Muscle of arm (tissue), 12 donors: ENCODE measurements around the gene TRMT2A. TPM values are rescaled to one million over a fixed set of nuclear protein-coding genes. Genes with fewer than 3 reads are reported as not detected.

Experiments used
- DNase-seq: peaks from one replicate; pipeline ENCODE4 v3.0.0-alpha.2; 2013
- polyA plus RNA-seq, 12 donors: library from polyadenylated mRNA; unstranded; fragments of 120-200 nt; gene quantifications; one replicate each; pipeline ENCODE4 v1.2.1, GENCODE V29; 2013; ENCODE audit not compliant: insufficient read length in 12 of 12

TRMT2A gene
- polyA plus RNA-seq, 12 donors, result 30.0 to 61.2 (median 40.1) TPM; not detected in 1

DNA sequence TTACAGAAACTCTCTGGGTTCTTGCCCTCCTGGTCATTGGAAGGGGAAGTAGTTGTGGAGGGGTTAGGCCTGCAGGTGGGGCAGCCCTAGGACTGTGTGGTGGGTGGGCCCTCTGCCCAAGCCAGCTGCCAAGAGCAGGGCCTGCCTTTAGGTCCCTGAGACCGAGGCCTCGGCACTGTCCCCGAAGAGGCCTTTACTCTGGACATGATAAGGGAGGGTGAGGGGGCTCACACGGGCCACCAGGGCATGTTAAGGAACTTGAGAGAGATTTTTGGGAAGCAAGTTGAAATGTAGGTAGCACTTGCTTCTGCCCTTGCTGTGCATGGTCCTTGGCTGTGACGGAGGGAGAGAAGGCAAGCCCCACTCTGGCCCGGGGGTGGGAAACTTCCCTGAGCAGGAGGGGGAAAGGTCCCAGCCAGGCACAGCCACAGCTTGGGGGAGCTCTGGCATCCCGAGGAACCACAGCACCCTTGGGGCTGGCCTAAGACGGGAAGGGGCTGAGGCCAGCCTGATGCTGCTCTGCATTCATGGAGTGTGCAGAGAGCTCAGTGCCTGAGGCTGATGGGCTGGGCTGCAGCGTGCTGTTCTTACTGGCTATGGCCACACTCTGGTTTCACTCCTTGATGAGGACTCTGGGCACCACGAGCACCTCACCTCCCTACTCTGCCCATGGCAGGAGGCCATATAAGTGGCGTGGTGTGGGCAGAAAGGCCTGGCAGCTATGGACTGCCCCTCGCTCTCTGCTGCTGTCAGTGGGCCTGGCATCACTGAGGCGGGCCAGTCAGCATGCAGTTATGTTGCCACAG is 8.9 kb downstream of the TRMT2A start:
- DNase-seq, result no peak

DNA sequence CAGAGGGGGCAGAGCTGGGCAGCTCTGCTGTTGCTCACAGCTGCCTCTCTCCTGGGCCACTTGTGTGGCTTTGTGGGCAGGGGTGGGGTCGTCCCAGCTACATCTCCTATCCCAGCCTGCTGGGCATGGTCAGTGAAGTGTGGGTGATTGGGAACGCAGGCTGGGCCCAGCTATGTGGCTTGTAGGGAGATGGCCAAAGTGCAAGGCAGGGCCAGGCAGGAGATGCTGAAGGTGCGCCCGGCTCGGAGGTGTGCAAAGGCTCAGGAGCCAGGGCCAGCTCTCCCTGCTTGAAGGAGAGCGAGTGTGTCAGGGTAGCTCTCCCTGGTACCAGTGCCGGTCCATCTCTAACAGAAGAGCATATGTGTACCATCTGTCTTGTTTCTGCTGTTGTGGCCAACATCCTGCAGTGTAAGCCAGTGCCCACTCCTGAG is 9.5 kb downstream of the TRMT2A start:
- no peak for DNase-seq

DNA sequence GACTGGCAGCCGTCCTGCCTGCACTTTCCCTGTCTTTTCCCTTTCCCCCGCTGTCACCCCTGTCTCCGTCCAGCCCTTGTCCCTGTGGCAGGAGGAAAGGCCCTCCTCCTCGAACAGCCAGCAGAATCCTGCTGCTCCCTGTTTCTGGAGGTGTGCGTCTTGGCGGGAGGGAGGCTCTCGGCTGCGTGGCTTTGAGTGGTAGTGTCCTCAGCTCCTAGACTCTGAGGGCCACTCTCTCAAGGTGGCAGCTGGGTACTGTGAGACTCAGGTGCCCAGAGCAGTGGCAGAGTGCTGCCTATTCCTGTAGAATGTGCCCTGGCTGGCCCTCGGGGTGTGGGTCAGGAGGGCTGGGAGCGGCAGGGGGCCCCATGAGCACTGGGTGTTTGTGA is 10.2 kb downstream of the TRMT2A start:
- no peak for DNase-seq

DNA sequence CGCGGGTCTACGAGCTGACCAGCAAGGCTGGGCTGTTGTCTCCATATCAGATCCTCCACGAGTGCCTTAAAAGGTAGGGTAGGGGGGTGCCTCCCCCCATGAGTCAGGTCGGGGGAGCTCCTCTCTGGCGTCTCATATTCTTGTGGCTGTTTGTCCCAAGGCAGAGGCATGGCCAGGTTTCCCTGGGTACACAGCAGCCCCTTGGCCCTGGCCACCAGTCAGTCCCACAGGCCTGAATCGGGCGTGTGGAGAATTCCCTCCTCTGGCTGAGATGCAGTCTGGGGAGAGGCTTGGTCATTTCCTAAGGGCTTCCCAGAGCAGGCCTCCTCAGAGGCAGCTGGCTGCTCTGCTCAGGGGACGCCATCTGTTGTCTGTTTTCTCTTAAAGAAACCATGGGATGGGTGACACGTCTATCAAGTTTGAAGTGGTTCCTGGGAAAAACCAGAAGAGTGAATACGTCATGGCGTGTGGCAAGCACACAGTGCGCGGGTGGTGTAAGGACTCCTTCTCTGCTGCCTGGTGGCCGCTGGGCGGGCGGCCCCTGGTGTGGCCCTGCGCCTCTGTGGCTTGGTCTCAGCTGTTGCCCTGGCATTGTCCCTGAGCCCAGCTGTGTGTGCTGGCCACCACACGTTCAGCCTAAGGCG is 10.7 kb downstream of the TRMT2A start:
- DNase-seq, result no peak

DNA sequence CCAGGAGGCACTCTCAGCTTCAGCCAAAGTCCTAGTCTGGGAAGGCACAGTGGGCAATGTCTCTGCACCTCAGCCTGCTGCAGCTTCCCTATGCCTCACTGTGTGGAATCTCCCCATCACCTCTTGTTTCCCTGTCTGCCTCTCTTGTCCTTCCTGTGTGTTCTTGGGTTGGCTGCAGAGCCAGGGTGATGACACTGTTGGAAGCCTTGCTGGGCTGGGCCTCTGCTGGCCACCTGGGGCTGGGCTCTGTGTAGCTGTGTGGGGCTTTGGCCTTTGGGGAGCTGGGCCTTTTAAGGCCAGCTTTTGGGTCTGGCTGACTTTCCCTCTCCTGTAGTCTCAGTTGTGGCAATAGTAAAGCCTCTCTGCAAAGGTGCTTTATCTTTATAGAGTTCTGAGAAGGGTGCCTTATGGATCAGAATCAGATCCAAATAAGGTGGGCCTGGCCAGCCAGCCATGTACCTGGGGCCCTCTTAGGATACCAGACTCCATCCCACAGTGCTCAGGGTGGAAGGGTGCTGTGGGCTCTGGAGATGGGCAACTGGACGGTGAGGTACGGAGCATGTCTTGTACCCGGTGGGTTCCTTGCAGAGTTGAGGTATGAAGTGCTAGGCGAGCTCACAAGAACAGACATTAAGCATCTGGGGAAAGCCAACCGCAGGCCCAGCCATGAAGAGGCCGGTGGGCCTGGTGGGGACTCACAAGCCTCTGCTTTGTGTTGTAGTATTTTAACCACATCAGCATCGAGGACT is 11.4 kb downstream of the TRMT2A start:
- no peak for DNase-seq

DNA sequence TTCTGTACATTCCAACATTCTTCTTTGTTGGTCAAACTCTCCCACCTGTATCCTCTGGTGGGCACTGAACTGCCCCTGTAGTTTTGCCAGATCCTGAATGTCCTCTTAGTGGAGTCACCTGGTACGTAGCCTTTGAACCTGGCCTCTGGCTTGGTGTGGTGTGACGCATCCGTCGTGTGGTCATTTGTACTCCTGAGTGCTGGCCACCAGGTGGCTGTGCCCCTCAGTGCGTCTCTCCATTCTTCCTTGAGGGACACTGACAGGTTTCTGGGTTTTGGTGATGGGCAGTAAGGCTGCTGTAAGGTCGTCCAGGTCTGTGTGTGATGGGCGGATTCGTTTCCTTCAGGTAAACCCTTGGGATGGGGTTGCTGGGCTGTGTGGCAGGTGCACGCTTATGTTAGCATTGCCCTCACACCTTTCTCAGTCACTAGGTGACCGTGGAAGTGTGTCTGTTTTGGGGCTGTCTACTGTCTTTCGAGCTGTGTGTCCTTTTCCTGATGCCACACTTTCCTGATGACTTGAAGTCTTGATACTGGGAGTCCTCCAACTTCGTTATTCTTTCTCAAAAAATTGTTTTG is 14.7 kb downstream of the TRMT2A start:
- DNase-seq, result no peak

DNA sequence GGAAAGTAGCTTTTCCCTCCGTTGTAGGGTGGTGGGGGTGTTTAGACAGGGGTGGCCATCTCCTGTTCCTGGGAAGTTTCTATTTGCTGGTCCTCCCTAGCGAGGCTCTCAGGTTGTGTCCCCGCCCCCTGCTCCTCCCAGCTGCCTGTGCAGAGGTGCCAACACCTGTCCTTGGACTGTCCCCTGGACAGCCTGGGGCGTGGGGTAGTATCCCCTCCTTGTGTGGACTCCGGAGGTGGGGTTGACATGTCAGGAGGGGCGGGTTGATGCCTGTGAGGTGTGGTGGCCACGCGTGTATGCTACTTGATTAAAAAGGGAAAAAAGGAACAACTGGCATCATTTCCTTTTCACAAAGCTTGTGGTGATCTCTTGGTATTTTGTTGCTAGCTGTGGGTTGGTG is 15.4 kb downstream of the TRMT2A start:
- no peak for DNase-seq

DNA sequence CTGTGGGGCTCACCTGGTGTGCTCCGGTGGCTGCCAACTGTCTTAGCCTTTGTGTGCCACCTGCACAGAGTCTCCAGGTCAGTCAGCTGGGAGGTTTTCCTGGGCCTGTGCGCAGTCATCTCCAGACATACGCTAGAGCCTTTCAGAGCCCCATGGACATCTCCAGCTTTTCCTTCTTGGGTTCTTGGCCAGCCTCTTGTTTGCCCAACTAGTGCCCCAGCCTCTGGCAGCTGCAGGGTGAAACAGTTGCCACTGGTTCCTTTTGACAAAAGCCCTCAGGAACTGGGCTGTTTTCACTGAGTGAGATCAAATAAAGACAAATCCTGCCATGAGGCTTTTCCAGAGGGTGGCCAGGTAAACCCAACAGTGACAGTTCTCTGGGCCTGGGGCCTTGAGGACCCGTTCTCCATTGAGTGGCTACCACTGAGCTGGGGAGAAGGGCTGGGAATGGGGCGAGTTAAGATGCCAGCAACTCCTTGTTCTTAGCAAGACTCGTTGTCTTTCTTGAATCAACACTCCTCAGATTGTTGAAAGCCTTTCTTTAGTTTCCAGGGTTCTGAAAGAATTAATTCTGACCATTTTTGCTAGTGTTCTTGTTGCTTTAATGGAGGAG is 17.8 kb downstream of the TRMT2A start:
- no peak for DNase-seq

DNA sequence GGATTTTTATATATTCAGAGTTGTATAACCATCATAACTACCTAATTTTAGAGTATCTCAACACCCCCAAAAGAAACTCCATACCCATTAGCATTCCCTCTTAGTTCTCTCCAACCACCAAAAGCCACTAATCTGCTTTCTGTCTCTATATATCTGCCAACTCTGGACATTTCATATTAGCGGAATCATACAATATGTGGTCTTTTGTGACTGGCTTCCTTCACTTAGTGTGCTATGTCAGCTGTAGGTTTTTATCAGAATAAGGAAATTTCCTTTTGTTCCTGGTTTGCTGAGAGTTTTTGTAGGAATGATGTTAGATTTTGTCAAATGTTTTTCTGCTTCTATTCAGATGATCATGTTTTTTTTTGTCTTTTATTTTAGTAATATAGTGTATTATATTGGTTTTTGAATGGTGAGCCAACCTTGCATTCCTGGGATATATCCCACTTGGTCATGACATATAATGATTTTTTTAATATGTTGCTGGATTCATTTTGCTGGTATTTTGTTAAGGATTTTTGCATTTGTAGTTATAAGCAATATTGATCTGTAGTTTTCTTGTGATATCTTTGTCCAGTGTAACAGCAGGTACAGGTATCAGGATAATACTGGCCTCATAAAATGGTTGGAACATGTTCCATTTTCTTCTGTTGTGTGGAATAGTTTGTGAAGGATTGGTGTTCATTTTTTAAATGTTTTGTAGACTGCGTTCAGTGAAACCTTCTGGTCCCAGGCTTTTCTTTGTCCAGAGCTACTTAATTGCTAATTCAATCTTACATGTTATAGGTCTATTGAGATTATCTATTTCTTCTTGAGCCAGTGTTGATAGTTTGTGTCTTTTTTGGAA is 20.2 kb downstream of the TRMT2A start:
- DNase-seq, result no peak

DNA sequence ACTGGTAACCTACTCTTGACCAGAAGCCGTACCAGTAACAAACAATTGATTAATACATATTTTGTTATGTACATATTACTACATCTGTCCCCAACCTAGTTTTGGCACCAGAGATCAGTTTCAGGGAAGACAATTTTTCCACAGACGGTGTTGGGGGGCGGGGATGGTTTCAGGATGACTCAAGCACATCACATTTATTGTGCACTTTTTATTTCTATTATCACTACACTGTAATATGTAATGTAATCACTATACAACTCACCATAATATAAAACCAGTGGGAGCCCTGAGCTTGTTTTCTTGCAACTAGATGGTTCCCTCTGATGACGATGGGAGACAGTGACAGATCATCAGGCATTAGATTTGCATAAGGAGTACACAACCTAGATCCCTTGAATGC is 21.5 kb downstream of the TRMT2A start:
- no peak for DNase-seq

DNA sequence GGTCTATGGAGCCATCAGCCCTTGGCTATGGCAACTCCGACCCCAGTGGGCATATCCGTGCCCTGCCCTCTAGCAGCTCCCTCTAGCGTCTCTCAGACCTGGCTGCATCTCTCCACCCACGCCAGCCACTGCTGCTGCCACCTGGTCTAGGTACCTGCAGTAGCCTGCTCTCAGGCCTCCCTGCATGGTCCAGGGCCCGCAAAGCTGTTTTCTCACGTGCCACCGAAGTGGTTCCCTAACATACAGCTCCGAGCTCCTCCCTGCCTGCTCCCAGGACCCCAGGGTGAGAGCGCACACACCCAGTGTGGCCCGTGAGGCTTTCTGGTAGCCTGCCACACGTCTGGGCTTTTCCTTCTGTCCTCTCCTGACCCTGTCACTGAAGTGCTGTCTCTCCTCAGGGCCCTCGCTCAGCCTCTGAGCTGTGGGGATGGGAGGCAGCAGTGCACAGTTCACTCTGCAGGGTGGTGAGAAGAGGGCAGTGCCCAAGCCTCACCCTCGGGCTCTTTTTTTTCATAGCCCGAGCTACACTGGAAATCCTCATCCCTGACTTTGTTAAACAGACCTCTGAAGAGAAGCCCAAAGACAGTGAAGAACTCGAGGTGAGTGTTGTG is 22.7 kb downstream of the TRMT2A start:
- DNase-seq, result no peak

DNA sequence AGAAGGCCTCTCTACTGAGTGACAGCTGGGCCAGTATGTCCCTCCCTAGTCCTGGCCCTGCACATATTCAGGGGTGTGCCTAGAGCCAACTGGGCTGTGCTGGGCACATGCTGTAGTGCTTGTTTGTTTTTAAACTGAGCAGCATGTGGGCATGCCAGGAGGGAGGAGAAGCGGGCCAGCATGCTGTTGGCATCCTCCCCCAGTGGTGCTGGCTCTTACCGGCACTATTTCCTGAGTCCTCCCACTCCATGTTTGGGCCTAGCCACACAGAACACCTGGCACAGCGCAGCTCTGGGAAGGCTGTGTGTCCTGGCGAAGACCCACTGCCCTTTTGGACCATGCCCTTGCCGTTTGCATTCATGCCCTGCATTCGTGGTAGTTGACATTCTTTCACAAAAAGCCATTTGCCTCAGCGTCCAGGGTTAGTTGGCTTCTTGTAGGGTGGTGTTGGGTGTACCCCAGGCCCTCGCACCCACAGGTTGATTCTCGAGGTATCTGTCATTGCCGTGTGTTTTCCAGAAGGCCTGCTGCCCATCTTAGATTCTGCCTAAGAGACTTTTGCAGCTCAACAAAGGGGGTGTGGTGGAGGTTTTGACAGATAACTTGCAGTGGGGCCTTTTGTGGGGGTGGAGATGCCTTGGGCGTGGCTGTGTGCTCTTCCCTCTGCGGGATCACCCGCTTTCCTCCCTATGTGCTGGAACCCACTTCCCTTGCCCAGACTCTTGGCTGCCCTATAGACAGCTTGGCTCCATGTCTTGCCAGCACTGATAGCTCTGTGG is 23.4 kb downstream of the TRMT2A start:
- DNase-seq, result no peak

DNA sequence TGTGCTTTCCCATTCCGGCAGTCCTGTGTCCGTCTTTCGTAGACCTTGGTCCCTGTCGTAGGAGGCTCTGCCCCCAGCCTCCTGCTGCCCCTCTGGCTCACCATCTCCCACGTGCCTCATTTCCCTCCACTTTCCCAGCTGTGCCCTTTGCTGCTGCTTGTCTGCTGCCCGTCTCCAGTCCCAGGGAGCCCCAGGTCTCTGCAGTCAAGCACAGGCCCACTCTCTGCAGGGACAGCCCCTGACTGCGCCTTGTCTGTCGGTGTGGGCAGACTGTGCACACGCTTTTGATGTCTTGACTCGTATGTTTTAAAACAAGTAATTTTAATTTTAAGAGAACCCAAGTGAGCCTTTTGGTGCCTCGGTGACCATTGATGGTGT is 24.6 kb downstream of the TRMT2A start:
- DNase-seq, result no peak

DNA sequence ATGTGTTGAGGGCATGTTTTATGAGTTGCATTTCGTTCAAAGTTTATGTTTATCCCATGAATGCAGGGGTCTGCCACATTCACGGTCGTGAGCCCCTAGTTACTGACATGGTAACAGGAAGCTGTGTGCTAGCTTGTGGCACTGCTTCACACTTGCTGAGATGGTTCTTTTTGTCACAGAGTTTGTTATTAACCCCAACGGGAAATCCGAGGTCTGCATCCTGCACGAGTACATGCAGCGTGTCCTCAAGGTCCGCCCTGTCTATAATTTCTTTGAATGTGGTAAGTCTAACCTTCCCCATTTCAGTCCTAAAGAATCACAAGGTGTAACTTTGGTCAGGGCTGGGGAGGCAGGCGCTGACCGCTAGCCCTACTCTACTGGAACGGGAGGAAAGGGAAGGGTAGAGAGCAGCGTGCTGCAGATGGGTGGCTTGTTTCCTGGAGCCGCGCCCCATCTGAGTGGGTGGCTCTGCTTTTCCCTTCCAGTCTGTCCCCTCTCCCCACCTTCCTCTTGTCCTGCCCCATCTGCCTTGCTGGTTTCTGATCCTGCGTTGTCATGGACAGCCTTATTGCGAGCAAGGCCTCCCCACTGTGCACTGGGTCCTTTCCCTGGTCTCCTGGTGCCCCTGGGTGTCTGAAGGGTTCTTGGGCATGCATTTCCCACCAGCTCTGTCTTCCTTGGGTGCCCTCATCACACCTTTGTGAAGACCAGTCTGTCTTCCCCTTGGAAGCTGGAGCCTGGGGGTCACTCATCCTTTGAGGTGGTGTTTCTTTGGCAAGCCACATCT is 25.1 kb downstream of the TRMT2A start:
- DNase-seq, result no peak

DNA sequence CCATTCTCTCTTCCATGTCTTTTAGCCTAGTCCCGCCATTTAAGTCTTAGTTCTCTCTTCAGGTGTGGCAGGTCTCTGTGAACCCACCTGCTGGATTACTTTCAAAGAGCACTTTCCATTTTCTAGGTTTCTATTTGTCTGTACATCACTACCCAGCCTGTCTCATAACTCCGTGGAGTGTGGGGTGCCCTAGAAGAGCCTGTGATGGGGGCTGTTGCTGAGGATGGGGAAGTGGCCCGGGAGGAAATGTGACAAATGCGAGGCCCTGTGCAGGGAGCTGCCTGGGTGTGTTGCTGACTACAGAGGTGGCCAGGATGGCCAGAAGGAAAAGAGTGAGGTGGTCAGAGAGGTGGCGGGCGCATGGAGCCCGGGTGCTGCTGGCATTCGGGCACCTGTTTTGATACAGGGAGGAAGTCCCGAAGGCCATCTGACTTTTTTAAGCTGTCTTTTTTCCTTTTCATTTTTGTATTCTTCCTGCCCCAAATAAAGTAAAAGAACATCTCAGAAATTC is 26.2 kb downstream of the TRMT2A start:
- DNase-seq, result no peak

DNA sequence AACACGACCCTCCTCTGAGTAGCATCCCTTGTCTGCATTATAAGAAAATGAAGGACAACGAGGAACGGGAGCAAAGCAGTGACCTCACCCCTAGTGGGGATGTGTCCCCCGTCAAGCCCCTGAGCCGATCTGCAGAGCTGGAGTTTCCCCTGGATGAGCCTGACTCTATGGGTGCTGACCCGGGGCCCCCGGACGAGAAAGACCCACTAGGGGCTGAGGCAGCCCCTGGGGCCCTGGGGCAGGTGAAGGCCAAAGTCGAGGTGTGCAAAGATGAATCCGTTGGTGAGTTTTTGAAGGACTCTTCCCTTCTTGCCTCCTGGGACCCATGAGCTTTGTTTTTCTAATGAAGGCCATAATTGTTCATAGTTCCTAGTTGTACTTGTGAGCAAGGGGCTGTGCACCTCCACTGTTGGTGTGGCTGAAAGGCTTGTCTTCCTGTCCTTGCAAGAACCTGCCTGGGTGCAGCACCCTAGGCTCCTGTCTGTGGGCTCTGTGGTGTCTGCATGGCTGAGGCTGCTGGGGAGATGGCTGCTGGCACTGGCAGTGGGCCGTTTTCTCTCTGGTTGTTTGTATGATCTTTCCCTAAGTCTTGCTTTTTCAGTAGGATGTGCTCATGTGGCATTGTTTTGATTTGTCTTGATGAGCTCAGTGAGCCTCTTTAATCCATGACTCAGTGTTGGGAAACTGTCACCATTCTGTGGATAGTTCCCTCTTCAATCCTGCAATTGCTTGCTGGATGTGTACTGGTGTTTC is 26.9 kb downstream of the TRMT2A start:
- no peak for DNase-seq

DNA sequence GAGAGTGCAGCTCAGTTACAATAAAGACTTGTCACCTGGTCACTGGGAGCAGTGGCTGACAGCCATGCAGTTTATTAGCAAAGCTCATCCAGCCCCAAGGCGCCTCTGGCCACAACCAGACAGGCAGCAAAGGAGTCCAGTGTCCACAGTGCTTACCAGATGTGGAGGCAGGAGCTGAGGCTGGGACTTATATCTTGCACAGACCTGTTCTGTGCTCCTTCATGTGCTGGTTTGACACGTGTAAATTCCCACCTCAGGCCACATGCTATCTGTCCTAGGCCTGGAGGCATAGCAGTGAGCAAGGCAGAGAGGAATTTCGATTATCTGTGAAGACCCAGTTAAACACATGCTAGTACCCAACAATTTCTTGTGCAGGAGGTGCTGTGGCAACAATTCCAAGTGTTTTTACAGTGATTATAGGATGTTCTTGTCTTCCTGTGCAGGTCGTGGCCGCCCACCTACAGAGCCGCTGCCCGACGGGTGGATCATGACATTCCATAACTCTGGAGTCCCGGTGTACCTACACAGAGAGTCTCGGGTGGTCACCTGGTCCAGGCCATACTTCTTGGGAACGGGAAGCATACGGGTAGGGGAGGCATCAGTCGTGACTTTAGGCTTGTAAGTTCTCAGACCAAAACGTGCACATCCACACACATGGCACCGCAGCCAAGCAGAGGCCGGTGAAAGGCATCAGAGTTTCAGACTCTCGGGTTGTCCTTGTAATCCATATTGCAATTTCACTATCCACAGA is 27.6 kb downstream of the TRMT2A start:
- DNase-seq, result no peak
